A204.1 (cell line): ENCODE measurements around the gene ABCB9.
"Not testable (repeated sequence)": the region's sequence is repeated elsewhere in the genome, so short reads cannot be mapped to it uniquely, and the experiment has no call there.

Experiments used
- FAIRE-seq: peaks from 2 replicates; lab custom pipeline; 2012; peaks lifted over from hg19 to GRCh38; lab: Jason Lieb, UNC

The ABCB9 gene

DNA sequence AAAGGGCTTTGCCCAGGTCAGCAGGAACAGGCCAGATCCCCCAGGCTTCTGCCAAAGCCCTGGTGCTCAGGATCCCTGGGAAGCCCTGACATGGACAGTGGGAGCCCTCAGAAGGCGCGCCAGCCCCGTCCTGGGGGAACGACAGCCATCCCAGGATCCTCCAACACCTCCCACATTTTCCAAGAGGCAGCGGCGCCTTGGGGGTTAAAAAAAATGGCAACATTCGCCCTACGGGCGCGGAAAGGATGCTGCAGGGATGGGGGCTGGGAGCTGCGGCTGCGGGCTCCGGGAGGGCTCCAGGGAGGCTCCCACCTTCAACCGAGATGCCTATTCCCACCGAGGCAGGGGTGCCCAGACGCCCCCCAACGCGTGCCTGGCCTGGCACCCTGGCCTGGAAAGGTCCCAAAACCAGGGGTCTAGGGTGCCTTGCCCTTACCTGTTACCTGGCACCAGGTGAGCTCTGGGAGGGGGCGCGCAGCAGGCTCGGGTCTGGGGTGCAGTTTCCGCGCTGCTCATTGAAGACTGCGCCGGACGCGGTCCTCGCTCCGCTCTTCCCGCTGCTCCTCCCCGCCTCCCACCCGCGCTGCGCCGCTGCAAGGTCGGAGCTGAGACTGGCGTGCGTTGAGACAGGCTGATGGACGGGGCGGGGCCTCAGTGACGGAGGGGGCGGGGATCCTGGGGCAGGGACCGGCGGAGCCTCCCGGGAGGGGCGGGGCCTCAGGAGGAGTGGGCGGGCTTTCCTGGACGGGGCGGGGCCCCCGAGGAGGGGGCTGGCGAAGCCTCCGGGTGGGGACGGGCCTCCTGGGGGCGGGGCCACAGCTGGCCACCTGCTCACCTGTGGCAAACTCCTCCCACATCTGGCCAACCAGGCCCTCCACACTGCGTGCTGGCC lies at the start of gene ABCB9:
TSS of gene ABCB9 (minus strand) at position 613 of the 892 bp plus-strand sequence. CDS start 6,228 bp downstream, outside the sequence.
- FAIRE-seq = no peak

DNA sequence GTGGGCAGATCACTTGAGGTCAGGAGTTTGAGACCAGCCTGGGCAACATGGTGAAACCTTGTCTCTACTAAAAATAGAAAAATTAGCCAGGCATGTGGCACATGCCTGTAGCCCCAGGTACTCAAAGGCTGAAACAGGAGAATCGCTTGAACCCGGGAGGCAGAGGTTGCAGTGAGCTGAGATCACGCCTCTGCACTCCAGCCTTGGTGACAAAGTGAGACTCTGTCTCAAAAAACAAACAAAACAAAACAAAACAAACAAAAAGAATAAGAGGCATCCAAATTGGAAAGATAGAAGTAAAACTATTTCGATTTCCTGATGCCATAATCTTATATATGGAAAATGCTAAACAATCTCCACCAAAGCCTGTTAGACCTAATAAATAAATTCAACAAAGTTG lies 48.2 kb upstream of the ABCB9 start:
- not testable (repeated sequence) for FAIRE-seq

DNA sequence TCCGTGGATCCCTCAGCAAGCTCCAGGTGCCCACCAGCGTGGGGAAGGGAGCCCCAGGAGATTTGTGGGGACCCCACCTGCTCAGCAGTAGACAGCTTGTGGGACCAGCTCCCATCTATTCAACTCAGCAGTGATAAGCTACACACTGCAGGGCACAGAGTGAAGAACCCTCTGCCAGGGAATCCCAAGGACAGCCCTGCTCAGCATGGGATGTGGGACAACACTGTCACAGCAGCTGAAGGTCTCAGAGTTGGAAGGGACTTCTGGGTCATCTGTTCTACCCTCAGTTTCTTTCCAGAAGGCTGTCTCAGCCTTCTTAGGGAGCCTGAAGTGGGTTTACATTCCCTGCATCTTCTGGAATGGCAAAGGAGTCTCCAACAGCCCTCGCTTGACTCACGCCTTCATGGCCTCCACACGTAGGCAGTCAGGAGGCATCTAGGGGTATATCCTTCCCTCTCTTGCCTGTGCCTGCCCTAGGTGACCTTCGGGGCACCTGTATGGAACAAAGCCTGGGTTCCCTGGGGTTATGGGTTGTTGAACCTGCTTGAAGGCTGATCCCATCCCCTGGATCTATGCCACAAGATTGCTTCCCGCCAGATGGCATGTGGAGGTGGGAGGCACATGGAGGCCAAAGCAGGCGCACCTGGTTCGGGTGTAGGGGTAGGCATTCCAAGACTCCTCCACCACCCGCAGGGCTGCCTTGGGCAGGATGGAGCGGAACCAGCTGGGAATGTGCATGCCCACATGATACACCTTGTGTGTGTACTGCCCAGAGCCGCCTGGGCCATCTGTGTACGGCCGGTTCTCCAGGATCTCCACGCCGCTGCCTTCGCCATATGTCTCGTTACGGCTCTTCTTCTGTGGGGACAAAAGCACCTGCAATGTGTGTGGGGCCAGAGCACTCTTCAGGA lies 47.2 kb upstream of the ABCB9 start:
- no peak for FAIRE-seq

DNA sequence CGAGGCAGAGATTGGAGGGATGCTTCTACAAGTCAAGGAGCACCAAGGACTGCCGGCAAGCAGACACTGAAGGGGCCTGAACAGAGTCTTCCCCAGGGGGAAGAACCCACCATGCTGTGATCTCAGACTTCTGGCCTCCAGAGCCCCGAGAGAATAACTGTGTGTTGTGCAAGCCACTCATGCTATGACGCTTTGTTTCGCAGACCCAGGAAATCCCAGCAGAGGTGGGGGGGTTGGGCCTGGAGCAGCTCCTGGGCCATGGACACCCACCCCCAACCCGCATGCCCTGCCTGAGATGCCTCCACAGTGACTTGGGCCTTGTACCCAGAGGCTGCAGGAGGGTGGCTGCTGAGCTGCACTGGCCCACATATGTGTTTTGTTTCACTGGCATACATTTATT lies 45.4 kb upstream of the ABCB9 start:
- no peak for FAIRE-seq

DNA sequence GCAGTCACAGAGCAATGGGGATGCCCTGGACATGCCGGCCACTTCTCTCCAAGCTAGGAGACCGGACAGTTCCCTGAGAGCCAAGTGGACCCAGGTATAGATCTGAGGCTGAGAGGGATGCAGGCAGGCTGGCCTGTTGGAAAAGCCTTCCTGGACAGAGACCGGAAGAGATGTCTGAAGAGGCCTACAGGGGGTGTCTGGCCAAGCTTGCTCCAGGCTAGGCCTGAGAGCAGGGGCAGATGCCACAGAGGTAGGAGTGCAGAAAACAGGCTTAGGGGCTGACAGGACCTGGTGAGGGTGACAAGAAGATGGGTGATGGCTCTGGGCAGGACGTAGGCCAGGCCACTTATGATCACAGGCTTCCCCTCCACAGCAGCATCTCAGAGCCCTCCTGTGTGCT lies 44.4 kb upstream of the ABCB9 start:
- no peak for FAIRE-seq

DNA sequence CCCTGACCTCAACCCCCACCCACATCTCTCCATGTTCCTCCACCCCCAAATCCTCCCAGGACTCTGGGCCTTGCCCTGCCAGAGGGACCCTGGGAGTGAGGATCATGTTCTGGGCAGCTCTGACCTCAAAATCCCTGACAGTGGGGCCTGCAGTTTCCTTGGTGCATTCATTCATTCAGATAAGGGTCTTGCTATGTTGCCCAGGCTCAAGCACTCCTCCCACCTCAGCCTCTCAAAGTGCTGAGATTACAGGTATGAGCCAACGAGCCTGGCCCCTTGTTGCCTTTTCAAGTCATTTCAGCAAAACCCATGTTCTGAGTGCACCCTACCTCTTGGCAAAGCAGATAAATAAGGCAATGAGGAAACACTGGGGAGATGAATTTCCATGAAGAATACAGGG lies 43.8 kb upstream of the ABCB9 start:
- FAIRE-seq = no peak

DNA sequence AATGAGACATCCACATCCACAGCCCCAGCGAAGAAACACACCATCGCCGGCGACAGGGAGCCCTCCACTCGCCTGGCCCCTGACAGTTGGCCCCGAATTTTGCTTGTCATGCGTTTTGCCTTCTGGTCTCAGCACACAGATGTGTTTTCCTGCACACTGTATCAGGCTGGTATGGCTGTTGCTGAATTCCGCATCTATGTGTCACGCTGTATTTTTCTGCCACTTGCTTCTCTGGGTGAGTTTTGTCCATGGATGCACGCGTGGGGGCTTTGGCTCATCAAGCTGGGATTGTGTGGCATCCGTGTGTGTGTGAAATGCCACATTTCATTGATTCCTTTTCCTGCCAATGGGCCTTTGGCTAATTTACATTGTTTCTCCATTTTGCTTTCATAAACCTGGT lies 40.7 kb upstream of the ABCB9 start:
- no peak for FAIRE-seq

DNA sequence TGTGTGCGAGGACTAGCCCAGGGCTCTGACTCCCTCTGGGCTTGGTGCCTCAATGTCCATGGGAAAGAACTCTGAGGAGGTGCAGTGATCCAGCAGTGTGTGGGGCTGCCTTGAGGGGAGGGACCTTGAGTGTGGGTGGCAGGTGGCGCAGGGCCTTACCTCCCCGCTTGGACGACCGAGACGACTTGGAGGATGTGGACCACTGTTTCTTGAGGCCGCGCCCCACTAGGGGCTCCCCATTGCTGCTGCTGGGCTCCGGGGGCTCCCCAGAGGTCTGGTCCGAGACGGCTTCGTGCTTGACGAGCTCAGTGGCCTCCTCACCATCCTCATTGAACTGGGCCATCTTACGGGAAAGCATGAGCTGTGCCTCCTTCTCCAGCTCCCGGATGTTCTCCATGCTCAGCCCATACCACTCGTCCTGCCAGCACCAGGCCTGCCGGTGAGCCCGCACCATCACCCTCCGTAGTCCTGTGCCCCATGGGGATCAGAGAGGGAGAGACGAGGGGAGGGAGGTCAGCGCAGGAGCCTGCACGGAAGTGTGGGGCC lies 38.9 kb upstream of the ABCB9 start:
- no peak for FAIRE-seq

DNA sequence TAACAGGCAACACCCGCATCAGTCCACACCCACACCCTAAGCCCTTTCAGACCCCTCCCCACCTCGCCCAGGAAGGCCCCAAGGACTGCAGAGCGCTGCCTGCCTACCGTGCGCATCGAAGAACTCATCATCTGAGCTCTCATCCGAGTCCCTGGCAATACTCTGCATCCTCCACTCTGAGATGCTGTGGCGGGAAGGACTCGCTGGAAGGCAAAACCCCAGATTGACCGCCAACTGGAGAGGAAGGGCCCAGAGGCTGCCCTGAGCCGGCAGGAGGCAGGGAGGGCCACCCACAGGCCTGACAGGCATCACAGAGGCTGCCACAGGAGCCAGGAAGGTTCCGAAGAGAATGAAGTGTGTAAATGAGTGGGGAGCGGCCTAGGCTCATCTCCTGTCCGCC lies 38.0 kb upstream of the ABCB9 start:
- FAIRE-seq = no peak

DNA sequence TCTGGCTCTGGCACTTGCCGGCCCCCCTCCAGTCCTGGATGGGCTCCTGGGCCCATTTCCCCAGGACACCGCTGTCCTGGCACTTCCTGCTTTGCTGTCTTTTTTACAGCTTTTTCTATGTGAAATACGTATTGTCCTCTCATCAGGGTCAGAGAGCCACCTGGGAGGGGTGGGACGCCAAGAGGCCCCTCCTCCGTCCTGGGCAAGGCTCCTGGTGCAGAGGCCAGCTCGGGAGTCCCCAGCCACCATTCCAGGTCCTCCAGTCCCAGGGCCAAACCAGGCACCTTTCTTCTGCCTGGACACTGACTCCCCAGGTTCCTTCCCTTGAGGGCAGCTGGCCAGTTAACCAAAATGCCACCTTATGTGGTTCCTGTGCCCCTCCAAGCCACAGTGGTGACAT lies 37.0 kb upstream of the ABCB9 start:
- no peak for FAIRE-seq

DNA sequence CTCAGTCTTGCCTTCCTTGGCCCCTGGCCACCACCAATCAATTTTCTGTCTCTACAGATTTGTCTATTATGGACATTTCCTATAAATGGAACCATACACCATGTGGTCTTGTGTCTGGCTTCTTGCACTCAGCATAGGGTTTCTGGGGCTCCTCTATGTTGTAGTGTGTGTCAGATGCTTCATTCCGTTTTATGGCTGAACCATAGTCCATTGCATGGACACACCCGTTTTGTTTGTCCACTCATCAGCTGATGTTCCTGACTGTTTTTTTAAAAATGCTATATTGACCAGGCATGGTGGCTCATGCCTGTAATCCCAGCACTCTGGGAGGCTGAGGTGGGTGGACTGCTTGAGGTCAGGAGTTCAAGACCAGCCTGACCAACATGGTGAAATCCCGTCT lies 35.2 kb upstream of the ABCB9 start:
- no peak for FAIRE-seq

DNA sequence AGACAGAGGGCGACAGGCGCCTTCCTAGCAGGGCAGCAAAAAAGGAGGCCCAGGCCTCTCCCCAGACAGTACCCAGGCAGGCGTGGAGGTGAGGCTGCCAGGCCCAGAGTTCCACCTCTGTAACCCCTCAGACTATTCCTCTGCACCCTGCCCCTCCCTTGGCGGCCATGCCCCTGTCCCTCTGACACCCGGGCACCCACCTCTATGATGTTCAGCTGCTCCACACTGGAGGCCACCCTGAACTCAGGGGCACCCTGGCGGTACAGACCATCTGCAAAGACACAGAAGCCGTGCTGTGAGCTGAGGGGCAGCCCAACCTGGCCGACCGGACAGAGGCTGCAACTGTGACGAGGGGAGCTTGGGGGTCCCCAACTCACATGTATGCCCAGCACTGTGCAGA lies 34.3 kb upstream of the ABCB9 start:
- FAIRE-seq = no peak

DNA sequence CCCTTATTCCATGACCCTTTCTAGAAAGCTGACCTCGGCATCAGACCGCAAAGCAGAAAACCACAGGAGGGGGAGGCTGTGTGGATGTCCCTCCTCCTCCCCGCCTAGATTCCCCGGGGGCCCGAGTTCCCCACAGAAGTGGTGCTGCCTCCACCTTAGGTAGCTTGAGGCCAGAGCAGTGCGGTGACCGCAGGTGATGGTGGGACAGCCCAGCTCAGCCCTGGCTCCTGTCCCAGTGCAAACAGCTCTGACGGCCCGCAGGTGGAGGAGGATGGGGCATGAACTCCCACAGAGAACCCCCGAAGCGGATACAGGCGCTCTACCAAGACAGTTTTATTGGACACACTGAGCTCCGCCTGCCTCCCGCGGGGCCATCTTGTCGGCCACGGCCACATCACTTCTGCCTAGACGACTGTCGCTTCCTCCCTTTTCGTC lies 33.7 kb upstream of the ABCB9 start:
- FAIRE-seq = no peak

DNA sequence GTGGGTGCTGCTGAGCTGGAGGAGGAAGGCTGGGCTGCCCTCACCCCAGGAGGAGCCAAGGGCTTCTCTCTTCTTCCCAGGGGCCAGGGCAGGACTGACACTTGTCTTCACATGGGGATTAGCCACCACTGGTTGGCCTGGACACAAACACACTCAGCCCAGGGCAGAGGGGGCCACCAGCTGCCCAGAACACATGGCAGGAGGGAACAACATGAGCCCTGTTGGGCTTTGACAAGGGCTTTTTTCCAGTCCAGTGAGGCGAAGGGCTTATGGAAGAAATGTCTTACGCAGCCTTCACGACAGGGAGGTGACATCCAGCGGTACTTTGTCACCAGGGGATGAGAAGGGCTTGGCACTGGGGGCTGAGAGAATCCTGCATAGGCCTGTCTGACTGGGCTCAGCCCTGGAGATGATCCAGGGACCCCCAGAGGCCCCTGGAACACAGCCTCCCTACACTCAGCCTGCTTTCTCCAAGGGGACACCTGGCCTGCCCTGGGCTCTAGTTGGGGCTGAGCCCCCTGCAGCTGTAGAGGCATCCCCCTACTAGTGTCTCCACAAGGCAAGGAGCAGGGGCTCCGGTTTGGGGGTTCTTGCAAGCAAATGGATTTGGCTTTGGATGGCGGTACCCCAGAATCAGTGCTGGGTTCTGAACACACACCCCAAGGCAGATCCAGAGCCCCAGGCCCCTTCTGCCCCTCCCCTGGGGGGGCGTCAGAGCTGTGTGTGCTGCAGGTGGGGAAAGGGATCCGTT lies 33.1 kb upstream of the ABCB9 start:
- FAIRE-seq = no peak

DNA sequence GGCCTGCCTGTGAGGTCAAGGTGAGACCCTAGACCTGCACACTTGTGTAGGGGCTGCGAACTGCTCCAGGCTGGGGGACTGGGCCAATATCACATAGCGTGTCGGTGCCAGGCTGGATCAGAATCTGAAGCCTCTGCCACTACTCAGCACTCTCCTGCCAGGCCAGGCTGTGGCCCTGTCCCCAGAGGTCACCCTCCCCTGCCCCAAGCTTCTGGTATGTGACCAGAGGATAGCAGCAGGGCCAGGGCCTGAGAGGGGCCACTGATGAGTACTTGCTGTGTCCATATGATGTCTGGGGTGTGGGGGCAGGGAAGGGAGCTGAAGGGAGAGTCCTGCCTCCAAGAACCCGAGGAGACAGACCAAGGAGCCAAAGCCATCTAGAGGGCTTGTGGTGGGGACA lies 32.1 kb upstream of the ABCB9 start:
- no peak for FAIRE-seq

DNA sequence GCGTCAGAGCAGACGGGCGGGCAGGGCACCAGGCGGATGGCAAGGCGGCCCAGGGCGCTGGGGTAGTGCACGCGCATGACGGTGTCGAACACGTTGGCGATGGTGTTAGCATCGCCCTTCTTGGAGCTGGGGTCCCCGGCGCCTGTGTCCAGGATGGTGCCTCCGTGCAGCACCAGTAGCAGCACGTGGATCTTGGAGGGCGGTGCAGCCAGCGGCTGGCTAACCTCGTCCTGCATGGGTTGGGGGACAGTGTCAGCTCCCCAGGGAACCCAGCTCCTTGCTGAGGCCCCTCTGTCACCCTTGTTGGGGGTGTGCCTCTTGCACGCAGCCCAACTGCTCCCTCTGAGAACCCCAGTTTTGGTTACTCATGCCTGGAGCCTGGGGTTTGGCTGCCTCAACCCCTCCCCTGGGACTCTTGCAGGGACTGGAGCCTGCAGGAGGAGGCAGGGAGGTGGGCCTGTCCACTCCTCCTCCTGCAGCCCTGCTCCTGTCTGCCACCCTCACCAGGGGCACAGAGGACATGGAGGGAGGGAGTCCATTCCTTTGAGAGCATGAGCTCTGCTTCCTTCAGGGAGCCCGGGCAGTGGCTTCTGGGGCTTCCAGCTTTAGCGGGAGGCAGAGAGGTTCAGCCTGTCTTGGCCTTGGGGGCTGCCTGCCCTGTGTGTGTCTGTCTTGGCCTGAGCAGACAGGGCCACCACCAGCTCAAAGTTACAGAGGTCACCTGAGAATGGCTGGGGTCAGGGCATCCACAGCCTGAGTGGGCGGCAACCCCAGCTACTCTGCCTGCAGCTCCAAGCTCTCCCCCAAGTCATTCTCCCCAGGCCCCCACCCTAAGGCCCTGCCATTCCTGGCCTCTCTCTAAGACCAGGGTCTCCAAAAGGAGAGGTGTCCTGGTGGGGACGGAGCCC lies 31.3 kb upstream of the ABCB9 start:
- FAIRE-seq = no peak

DNA sequence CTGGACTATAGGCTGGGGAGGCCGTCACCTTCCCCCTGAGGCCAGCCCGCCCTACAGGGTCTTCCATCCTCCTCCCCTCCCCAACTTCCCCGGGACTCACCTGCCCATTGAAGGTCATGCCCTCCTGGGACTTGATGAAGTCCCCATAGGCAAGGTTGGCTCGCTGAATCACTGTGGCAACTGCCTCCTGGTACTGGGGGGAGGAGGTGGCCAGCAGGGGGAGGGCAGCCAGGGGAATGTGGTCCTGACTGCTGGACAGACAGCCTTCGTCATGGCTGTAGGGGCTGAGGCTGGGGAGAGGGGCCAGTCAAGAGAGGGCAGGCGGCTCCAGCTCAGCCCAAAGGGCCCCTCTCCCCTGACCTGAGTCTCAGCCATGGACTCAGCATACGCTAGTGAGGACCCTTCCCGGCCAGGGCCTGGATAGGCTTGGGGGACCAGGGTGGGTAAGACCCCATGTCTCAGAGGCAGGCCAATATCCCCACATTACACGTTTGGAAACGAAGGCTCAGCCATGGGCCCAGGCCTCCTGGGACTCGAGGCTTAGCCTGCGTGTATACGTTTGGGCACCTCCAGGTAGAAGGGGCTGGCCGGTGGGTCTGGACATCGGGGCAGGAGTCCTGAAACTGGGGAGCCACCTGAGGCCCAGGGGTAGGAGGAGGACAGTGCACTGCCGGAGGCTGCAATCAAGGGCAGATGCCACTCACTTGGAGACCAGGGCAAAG lies 30.5 kb upstream of the ABCB9 start:
- no peak for FAIRE-seq

DNA sequence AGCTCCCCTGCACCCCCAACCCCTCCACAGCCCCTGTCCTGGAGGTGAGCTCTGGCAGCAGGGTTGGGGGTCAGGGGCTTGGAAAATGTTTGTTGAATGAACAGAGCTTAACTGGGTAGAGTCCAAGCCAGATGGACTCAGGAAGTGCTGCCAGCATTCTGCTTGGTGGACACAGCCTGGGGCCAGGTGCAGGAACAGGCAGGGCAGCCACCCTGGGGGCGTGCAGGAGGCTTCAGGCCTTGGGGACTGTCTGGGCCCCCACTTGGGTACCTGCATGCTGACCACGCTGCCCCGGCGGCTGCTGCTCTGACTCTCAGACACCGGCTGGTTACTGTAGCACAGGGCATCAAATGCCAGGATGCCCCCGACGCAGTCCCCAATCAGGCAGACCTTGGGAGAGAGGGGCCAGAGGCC lies 29.9 kb upstream of the ABCB9 start:
- no peak for FAIRE-seq

DNA sequence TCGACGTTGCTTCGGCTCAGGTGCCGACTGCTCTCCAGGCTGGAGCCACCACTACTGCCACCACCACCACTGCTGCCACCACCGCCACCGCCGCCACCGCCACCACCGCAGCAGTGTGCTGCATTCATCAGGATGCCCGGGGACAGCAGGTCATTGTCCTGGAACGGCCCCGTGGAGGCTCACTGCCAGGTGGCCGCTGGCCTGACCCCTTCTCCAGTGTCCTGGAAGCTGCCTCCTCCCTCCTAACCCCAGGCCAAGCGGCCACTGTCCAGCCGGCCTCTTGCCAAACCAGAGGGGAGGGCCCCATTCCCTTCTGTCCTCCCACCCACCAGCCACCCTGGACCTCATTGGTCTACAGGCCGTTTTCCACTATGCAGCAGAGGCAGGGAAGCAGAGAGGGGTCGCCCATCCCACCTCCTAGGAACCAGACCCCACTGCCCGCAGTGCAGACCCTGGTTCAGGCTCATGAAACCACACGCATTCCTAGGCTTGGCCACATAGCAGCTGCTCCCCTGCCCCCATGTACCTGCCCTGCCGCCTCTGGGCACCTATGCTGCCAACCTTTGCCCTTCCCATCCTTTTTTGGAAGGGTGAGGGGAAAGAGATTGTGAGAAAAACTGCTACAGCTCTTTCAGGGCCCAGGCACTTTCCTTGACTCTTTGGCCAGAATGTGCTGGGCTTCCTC lies 29.4 kb upstream of the ABCB9 start:
- FAIRE-seq = no peak
